GM18519 (cell line): ENCODE results near the gene MIER2.
A peak's percentile ranks its signal among the peaks of the same experiment; 100 is the strongest.
"Not testable (repeated sequence)": the region's sequence is repeated elsewhere in the genome, so short reads cannot be mapped to it uniquely, and the experiment has no call there.

ENCODE experiments used
- ATAC-seq: cut with Tn5 transposase; IDR thresholded peaks from one replicate; pipeline ENCODE4 v1.9.1; 2021; ENCODE audit warnings: mild to moderate bottlenecking, moderate library complexity; ENCODE audit not compliant: unreplicated experiment, low FRiP score

The MIER2 gene

DNA sequence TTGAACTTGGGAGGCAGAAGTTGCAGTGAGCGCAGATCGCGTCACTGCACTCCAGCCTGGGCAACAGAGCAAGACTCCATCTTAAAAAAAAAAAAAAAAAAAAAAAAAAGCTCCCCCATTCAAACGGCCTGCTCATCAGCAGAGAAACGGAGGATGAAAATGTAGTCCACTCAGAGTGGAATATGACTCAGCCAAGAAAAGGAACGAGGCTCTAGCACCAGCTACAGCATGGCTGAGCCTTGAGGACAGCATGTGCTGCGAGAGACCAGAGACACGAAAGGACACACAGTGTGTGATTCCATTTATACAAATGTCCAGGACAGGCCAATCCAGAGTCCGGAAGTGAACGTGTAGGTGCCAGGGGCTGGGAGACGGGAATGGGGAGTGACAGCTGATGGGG, 18.1 kb upstream of the MIER2 start:
- ATAC-seq = no peak

DNA sequence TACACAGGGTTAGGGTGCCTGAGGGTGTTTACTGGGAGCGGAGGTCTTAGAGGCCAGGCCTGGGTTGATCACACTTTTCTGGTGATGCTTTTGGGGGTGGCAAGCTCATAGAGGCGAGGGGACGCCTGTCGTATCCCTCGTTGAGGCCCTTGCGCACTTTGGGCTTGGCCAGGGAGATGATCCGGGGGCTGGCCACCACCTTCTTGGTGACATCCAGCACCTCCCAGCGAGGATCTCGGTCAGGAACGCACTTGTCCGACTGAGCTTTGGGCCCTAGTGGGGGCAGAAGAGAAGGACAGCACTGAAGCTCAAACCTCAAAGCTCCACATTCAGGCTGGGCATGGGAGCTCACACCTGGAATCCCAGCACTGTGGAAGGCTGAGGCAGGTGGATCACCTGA, 17.6 kb upstream of the MIER2 start:
- no peak for ATAC-seq

DNA sequence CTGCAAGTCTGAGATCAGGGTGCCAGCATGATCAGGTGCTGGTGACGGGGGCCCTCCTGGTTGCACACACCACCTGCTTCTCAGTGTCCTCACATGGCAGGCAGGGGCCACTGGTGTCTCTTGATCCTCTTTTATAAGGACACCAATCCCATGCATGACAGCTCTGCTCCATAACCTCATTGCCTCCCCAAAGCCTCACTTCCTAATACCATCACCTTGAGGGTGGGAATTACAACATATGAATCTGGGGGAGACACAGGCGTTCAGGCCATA, 15.0 kb upstream of the MIER2 start:
- no peak for ATAC-seq

DNA sequence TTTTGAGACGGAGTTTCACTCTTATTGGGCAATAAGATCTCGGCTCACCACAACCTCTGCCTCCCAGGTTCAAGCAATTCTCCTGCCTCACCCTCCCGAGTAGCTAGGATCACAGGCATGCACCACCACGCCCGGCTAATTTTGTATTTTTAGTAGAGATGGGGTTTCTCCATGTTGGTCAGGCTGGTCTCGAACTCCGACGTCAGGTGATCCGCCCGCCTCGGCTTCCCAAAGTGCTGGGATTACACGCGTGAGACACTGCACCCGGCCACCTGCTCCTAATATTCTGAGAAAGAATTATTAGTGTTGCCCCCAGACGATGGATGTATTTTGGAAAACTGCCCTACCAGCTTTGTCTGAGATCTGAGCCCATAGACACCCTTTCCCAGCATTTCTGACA, 10.9 kb upstream of the MIER2 start:
- not testable (repeated sequence) for ATAC-seq

DNA sequence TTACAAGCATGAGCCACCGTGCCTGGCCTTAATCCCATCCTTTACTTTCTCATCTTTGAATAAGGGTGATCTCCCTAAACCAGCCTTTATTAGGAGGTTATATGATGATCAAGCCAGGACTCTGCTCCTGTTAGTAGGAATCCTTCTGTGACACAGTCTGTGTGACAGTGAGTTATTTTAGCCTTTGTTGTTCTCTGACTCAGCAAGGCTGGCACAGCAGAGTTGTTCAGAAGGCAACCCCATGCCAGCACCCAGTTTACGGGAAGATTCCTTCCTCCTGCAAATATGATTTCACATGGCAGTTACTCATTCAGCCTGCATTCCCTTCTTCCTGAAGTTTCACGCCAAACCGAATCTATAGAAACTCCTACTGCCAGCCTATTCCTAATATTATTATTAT, 10.5 kb upstream of the MIER2 start:
- ATAC-seq = no peak

DNA sequence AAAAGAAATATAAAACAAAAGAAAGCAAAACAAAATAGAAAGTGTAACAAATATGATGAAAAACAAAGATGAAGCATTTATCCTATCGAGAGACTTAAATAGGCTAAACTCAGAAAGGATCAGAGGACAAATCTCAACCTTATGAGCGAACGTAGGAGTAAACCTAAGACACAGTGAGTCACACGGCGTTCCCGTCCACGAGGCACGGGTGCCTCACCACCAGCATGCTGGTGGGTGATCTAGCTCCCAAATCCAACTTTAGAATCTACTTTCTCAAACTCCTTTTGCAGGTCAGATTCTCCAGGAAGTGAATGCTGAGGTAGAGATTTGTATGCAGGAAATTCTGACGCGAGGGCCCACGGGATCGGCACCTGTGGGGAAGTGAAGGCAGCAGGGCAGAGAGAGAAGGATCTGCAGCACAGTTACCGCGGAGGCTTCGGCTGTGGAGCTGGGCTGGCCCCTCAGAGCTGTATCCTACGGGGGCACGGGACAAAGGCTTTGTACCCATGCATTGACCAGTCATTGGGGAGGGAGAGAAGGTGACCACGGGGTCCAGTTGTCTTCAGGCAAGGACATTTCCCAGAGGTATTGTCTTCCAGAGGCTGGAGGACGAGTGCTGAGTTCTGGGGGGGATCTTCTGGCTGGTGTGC, 7.5 kb upstream of the MIER2 start:
- ATAC-seq = no peak

DNA sequence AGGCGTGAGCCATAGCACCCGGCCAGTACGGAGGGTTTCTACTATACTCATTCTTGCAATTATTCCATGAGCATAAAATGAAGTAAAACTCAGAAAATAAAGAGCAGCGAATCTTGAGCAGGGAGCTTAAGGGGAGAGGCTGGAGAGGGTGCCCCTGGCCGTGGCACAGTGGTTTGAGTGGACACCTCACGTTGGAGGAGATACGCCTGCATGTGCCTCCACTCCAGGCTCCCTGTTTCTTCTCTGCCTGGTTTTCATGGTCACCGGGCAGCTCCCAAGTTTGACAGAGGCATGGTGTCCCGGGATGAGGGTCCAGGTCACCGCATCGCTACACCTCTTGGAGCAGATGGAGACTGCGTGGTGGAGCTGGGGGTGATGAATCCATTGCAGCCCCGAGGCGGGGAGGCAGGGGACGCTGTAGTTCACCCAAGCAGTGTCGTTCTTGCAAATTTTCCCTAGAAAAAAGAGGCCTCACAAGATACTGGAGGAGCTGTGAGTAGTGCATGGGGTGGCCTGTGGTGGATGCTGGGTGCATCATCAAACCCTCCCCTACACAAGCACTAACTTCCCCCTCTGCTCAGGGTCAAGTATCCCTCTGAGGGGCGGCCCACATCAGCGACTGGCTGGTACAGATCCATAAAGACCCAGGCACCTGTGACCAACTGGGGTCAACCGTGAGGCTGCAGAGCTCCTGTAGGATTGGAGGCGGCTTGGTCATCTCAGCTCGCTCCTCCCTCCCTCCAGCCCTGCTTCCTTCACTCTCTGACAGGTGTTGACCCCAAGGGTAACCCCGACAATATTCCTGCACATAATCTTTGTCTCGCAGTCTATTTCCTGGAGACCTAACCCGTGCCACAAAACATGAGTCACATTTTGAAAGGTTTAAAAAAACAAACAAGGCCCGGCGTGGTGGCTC, 3.6 kb upstream of the MIER2 start:
- no peak for ATAC-seq

DNA sequence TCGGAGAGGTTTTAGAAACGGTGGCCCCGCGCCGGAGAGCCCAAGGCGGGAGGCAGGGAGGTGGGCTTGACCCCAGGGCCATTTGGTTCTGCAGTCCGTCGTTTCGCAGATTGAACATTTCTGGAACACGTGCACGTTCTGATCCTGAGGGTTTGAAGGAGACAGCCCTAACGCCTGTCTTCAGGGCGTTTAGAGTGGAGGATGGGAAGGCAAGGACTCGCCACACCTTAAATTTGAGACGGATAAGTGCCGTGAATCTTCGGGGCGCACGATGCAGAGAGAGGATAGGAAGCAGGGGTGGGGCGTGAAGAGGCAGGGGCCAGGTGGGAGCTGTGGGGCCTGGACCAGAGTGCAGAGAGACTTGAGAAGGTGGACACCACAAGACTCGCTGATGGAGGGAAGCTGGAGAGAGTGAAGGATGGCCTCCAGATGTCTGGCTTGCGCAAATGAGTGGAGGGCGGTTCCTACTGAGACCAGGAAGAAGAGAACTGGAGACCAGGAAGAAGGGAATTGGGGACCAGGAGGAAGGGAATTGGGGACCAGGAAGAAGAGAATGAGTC, 804 bp upstream of the MIER2 start:
- no peak for ATAC-seq

DNA sequence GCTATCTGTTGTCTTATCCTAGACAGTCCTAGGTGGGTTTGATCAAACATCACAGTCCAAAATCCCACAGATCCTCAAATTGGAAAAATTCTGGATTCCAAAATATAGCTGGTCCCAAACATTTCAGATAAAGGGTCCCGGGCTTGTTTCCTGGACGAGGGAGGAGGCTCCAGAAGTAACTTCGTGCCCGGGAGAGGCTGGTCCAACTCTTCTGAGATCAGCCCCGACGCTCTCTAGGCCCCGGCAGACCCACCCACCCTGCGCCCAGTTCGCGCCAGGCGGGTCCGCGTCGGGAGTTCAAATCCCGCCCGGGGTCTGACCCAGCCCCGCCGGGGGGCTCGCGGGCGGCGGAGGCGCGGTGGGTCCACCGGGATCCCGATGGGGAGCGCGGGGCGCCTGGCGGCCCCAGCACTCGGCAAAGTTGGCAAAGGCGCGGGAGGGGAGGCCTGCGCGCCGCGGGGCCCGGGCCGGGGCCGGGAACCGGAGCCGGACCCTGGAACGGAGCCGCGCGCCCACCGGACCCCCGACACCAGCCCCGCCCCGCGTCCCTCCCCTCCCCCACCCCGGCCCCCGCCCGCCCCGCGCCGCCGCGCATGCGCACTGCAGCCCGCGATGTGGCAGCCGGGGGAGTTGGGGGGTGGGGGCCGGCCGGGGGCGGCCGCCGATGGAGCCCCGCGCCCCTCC, 513 bp downstream of the MIER2 start:
- ATAC-seq = peak; percentile 13

DNA sequence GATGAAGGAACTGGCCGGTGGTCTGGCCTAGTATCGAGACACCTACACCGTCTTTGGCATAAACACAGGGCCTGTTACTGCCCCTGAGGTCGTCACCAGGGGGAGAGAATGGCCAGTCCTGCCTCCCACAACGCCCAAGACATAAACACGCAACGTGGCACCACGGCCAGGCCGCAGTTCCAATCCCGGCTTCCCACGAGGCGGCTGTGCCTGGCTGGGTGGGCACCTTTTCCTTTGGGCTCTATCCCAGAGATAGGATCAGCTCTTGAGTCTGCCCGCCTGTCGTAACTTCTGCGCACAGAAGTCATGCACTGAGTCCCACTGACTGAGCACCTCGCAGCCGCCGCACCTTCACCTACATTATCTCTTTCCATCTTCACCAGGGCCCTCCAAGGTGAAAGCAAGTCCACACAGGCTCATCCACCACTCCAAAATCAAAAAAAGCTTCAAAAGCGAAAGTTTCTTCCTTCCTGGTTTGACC, 1.1 kb downstream of the MIER2 start:
- ATAC-seq = no peak

GRCh38 chr19:342801-343421, 1.7 kb downstream of the MIER2 start:
- no peak for ATAC-seq

DNA sequence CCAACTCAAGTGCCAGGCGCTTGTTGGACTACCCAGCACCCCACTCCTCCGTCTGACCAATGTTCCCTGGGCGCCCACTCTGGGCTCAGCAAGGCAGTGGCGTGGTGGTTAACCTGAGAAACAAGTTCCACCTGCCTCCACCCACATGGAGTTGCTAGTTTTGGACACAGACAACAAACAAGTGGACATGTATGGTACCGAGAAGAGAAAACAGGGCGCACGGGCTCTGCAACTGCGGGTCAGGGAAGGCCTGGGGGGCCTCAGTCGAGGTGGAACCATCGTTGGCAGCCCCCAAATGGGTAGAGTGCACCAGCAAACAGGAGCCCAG, 2.5 kb downstream of the MIER2 start:
- no peak for ATAC-seq

DNA sequence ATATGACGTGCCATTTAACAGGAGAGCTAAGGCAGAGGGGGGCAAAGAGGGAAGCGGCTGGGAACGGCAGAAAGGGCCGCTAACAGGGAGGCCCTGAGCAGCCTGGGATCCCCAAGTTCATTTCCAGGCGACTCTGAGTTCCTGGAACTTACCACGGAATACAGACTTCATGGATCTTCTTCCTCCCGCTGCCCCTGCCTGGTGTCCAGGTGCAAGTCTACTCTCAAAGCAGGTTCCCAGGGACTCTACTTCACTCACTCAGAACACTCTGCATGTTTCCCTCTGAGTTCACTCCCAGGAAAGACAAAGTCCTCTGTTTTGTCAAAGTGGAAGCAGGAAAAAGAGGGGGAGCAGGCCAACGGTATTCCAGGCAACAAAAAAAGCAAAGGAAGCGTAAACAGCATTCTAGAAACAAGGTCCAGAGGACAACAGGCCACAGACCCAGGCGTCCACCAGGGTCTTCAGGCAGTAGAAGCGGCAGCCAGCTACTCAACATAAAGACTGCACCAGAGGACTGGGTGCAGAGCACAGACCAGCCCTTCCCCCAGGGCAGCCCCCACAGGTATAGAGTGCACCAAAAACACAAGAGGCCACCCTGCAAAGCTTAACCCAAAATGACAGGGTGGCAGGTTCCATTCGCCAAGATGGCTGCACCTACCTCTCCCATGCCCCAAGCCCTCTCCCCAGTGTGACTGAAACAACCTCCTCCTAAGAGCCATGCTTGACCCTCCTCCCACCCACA, 3.0 kb downstream of the MIER2 start:
- ATAC-seq = no peak

DNA sequence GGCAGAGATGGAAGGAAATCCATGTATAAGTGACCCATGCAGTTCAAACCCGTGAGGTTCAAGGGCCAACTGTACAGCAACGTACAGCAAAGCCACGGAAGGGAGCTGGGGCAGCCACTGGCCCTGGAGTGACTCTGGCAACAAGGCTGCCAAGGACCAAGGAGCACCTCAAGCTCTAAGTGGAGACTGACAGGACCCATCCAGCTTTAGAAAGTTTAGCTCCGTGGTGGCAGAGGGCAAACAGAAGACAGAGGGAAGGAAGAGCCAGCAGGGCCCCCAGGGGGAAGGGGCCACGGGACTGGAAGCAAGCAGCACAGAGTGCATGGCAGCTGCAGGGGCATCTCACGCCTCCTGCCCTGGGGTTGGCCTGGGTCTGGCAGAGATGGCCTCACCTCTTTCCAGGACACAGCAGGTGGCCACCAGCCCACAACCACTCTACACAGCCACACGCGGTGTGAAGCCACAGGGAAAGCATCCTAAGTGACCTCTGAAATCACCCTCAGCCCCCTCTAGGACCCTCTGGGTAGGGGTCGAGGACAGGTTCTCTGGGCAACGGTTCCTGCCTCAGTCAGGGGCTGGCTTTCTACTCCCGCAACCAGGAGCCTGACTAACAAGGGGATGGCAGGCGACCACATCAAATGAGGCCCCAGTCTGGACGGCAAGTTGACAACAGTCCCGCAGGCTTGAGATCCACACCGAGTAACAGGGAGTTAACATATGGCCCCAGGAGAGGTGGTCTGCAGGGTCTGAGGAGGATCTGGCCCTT, 3.8 kb downstream of the MIER2 start:
- ATAC-seq = no peak

GRCh38 chr19:339262-339887, 5.2 kb downstream of the MIER2 start:
- no peak for ATAC-seq

DNA sequence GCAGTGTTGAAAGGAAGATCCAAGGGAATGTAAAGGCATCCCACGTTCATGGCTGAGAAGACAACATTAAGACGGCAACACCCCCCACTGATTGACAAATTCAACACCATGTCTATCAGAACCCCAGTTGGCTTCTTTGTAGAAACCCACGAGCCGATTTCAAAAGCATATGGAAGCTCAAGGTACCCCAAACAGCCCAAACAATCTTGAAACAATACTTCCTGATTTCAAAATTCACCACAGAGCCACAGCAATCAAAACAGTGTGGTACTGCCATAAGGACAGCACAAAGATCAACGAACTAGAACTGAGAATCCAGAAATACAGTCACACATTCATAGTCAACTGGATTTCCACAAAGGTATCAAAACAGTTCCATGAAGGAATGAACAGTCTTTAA, 6.2 kb downstream of the MIER2 start:
- no peak for ATAC-seq

GRCh38 chr19:336067-336614, 8.5 kb downstream of the MIER2 start:
- no peak for ATAC-seq

GRCh38 chr19:335486-336066, 9.0 kb downstream of the MIER2 start:
- no peak for ATAC-seq
